ENCODE data around the gene KLHL6.
"Not testable (repeated sequence)": the region's sequence is repeated elsewhere in the genome, so short reads cannot be mapped to it uniquely, and the experiment has no call there.

The KLHL6 gene

DNA sequence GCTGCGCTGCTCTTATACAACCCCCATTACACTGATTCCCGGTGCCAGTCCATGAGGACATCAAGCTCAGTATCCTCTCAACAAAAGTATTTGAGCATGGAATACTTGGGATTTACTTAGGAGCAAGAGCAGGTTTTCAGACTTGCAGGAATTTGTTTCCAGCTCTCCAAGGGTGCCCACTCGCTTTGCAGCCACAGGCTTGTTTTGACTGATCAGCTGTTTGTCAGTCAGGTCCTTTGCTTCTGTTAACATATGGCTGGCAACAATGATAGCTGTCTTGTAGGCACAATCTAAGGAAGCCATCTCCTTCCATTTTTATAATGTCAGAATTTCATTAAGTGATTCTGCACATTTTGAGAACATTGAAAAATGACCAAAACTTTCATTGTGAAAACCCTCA is 88.9 kb downstream of the KLHL6 start:
- H3K4me3 ChIP-seq (replicated peaks; ENCODE audit: low read depth, low read length), result no peak overlapping the region
- TF ChIP-seq, protein P1, sequence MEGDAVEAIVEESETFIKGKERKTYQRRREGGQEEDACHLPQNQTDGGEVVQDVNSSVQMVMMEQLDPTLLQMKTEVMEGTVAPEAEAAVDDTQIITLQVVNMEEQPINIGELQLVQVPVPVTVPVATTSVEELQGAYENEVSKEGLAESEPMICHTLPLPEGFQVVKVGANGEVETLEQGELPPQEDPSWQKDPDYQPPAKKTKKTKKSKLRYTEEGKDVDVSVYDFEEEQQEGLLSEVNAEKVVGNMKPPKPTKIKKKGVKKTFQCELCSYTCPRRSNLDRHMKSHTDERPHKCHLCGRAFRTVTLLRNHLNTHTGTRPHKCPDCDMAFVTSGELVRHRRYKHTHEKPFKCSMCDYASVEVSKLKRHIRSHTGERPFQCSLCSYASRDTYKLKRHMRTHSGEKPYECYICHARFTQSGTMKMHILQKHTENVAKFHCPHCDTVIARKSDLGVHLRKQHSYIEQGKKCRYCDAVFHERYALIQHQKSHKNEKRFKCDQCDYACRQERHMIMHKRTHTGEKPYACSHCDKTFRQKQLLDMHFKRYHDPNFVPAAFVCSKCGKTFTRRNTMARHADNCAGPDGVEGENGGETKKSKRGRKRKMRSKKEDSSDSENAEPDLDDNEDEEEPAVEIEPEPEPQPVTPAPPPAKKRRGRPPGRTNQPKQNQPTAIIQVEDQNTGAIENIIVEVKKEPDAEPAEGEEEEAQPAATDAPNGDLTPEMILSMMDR (IDR thresholded peaks at IDR 0.05; ENCODE audit: low read depth, low read length, missing control alignments), result no peak
- no peak for DNase-seq (ENCODE audit: extremely low read depth, low read depth)

DNA sequence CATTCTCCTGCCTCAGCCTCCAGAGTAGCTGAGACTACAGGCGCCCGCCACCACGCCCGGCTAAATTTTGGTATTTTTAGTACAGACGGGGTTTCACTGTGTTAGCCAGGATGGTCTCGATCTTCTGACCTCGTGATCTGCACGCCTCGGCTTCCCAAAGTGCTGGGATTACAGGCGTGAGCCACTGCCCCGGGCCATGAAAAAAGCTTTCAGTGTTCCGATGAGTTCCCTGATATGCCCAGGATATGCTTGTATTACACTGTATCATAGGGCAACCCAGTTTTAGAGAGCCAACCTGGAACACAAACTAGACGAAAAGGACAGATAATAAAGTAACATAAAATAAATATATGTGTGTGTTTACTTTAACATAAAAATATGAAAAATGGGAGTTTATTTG is 89.8 kb downstream of the KLHL6 start:
- H3K4me3 ChIP-seq (replicated peaks; ENCODE audit: low read depth, low read length); DNase-seq (ENCODE audit: extremely low read depth, low read depth): not testable (repeated sequence)

DNA sequence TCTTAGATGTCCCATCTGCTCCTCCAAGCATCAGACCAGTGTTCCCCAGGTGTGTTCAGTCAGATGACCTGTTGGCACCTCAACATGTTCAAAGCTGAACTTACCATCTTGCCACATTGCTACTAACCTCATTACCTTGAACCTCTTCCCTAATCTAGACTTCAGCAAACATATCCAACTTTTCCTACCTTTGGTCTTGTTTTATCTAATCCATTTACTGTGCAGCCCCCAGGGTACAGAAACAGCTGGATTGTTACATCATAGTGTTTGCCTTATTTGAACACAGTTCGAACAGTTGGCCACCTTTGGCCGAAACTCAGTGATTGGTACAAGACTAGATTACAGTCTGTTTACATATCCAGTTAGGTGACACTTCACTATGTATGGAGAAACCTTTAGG is 91.0 kb downstream of the KLHL6 start:
- DNase-seq (ENCODE audit: extremely low read depth, low read depth), result no peak
- TF ChIP-seq, protein P1 (IDR thresholded peaks at IDR 0.05; ENCODE audit: low read depth, low read length, missing control alignments), result no peak
- H3K4me3 ChIP-seq (replicated peaks; ENCODE audit: low read depth, low read length), result no peak overlapping the region

DNA sequence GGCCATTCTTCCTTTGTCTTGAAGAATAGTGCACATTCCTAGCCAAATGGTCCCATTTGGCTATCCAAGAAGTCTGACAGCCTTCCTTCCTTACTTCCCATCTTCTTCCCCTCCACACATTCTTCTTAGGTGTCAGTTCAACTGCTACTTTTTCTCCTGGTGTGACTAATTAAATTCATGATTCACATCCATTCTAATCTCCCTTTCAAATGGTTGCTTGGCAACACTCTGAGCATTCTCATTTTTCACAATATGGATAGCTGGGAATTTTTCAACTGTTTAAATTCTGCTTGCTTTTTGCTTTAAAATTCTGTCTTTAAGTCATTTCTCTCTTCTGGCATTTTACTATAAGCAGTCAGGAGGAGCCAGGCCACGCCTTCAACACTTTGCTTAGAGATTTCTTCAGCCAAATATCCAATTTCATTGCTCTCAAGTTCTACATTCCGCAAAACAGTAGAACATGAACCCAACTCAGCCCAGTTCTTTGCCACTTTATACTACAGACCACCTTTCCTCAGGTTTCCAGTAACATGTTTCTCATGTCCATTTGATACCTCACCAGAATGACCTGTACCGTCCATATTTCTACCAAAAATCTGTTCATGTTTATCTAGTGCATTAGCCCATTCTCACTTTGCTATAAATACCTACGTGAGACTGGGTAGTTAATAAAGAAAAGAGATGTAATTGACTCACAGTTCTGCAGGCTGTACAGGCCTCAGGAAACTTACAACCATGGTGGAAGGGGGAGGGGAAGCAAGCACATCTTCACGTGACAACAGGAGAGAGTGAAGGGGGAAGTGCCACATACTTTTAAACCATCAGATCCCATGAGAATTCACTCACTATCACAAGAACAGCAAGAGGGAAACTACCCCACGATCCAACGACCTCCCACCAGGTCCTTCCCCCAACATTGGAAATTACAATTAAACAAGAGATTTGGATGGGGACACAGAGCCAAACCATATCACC is 95.1 kb downstream of the KLHL6 start:
- H3K4me3 ChIP-seq (replicated peaks; ENCODE audit: low read depth, low read length), result no peak overlapping the region
- DNase-seq (ENCODE audit: extremely low read depth, low read depth), result no peak
- TF ChIP-seq, protein P1 (IDR thresholded peaks at IDR 0.05; ENCODE audit: low read depth, low read length, missing control alignments), result no peak

DNA sequence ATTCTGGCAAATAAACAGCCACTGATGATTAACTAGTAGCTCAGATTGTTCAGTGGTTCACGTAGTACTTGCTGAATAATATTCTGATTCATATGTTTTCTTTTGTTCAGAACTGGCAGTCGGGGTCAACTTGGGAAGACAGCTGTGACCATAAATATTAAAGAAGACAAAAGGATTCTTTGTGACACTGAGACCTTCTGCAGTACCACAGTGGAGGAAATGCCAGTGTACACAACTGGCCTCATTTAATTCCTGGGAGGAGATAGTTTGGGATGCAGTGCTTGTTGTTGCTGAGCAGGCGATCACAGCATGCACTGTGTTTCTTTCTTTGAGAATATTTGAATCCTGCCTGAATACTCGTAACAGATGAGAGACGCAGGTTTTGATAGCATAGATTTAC is 100.4 kb downstream of the KLHL6 start:
- TF ChIP-seq, protein P1 (IDR thresholded peaks at IDR 0.05; ENCODE audit: low read depth, low read length, missing control alignments), result no peak
- H3K4me3 ChIP-seq (replicated peaks; ENCODE audit: low read depth, low read length), result no peak overlapping the region
- DNase-seq (ENCODE audit: extremely low read depth, low read depth), result no peak

DNA sequence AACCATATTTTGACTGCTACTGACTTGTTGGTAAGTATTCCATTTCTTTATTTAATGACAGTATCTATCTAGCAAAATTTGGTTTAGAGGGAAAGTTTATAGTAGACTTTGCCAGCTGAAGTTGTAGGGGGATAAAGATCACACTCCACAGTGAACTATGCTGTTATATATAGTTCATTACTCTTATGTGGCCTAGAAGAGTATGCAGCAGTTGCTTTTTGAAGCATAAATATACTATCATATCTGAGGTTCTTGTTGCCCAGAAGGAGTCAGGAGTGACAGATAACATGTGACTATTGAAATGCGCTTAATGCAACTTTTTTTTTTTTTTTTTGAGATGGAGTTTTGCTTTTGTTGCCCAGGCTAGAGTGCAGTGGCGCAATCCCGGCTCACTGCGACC is 101.4 kb downstream of the KLHL6 start:
- no peak for DNase-seq (ENCODE audit: extremely low read depth, low read depth)
- TF ChIP-seq, protein P1 (IDR thresholded peaks at IDR 0.05; ENCODE audit: low read depth, low read length, missing control alignments), result no peak
- H3K4me3 ChIP-seq (replicated peaks; ENCODE audit: low read depth, low read length), result no peak overlapping the region

DNA sequence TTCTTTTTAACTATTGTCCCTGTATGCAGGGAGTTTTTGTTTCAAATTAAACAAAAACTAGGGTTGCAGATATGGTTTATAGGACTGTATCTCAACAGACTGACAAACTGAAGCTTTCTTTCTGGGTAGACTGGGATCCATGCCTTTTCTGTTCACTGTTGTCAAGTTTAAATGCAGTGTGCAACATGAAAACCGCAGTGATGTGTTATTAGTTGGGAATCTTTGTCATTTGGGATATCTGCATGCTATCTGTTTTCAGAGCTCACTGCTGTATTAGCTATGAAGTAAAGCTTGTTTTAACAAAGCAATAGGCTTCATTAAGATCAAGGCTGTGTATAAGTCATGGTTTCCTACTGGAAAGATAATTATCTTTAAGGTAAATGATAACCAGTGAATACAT is 105.7 kb downstream of the KLHL6 start:
- no peak overlapping the region for H3K4me3 ChIP-seq (replicated peaks; ENCODE audit: low read depth, low read length)
- DNase-seq (ENCODE audit: extremely low read depth, low read depth), result no peak
- TF ChIP-seq, protein P1 (IDR thresholded peaks at IDR 0.05; ENCODE audit: low read depth, low read length, missing control alignments), result no peak
